Measurements from ENCODE around the gene RAB12.

The RAB12 gene

GRCh38 chr18:8685141-8685913 is 76.1 kb downstream of the RAB12 start:
- DNase-seq (ENCODE audit: low read depth), result no peak

GRCh38 chr18:8685914-8686216 is 76.6 kb downstream of the RAB12 start:
- DNase-seq (ENCODE audit: low read depth), result no peak

GRCh38 chr18:8686611-8687010 is 77.4 kb downstream of the RAB12 start:
- no peak for DNase-seq (ENCODE audit: low read depth)

GRCh38 chr18:8688216-8688800 is 79.1 kb downstream of the RAB12 start:
- no peak for DNase-seq (ENCODE audit: low read depth)

GRCh38 chr18:8688816-8689215 is 79.6 kb downstream of the RAB12 start:
- DNase-seq (ENCODE audit: low read depth), result no peak

All from stimulated activated CD8-positive, alpha-beta memory T cell treated with anti-CD3 and anti-CD28 coated beads, Interleukin-12 subunit alpha, Interleukin-12 subunit beta, amount 100 ng/mL, for 4 hours (primary cell).